ENCODE results near the gene FOXP4. TPM values are rescaled to one million over a fixed set of nuclear protein-coding genes. Genes with fewer than 3 reads are reported as not detected.

FOXP4 gene
- polyA plus RNA-seq, 1 experiment: 1.9 TPM

DNA sequence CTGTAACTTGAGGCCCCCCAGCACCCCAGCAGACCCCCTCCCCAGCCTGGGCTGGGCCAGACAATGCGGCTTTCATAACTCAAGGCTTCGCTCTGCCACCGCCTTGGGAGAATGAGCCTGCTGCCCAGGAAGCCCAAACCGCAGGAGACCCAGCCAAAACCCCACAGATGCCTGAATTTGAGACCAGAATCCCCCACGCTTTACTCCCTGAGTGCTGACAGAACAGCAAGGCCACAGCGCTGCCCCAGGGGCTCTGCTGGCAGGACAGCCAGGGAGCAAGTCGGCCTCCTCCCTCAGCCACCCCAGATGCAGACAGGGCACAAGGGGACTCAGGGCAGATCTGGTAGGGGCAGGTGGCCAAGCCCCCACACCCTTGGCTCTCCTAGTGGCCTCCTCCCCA is 94.2 kb downstream of the FOXP4 start:
- H3K9me3 ChIP-seq (ENCODE audit: control insufficient read depth, insufficient read depth, low read length): no peaks in the 10 kb centered on the region; the same call in 1 of the 2 replicates
- TF ChIP-seq CTCF (IDR thresholded peaks at IDR 0.05; ENCODE audit: low read depth, low read length): no peak
- CTCF ChIA-PET: no interaction called here
- POLR2A ChIA-PET: no interaction called here
- DNase-seq (ENCODE audit: low read depth, low spot score): no peak
- H3K27me3 ChIP-seq (ENCODE audit: control insufficient read depth, insufficient read depth, low read length): peaks cover 84% of the 10 kb centered on the region
- no peak overlapping the region for H3K4me3 ChIP-seq (ENCODE audit: low read depth, low read length)
- no peak overlapping the region for H3K27ac ChIP-seq (ENCODE audit: low read depth, low read length)

- peaks cover 90% of the 10 kb centered on the region for H3K27me3 ChIP-seq (ENCODE audit: control insufficient read depth, insufficient read depth, low read length)
Observed at GRCh38 chr6:41641352-41641925, 95.3 kb downstream of the FOXP4 start.

DNA sequence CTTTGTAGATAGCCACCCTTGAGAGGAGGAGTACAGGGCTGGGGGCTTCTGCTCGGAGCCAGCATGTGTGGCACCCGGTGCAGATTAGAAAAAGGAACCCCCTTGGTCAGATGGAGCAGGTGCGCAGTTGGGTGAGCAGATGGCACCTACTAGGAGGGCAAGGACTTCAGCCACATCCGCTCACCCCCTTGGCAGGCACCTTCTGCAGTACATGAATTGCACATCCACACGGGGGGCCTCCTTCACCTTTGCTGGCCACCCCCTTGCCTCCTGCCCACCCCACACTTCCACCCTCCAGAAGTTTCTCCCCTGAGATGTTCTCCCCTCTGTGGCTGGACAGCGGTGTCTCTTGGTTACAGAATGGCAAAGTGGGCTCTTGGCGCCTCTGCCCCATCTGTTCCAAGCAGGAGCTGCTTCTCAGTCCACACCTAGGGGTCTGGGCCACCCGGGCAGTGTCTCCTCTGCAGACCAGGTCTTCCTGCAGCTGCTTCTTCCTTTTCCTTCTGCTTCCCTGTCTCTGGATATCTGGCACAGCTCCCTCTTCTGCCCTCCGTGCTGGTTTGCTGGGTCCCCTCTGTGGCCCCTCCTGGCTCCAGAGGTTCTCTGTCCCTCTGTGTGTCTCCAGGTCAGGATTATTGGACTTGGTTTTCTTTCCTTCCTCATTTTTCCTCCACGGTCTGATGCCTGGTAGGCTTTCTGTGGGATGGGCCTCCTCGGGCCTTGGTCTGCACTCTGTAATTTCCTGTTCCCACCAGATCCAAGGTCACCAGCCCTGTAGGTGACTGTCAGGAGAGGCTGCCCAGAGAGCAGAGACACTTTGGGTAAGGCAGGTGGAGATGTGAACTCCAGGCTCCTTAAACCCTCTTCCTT is 96.1 kb downstream of the FOXP4 start:
- H3K27me3 ChIP-seq (ENCODE audit: control insufficient read depth, insufficient read depth, low read length): peaks cover 83% of the 10 kb centered on the region
- no peaks in the 10 kb centered on the region; the same call in 1 of the 2 replicates for H3K9me3 ChIP-seq (ENCODE audit: control insufficient read depth, insufficient read depth, low read length)
- no peak for DNase-seq (ENCODE audit: low read depth, low spot score)
- H3K27ac ChIP-seq (ENCODE audit: low read depth, low read length): no peak overlapping the region
- ChIA-PET POLR2A (no interaction called here), CTCF (no interaction called here)
- H3K4me3 ChIP-seq (ENCODE audit: low read depth, low read length): no peak overlapping the region
- TF ChIP-seq CTCF (IDR thresholded peaks at IDR 0.05; ENCODE audit: low read depth, low read length): no peak

More at GRCh38 chr6:41641352-41641925, 95.3 kb downstream of the FOXP4 start:
- no peak for DNase-seq (ENCODE audit: low read depth, low spot score)
- POLR2A ChIA-PET: no interaction called here
- TF ChIP-seq CTCF (IDR thresholded peaks at IDR 0.05; ENCODE audit: low read depth, low read length): no peak
- H3K4me3 ChIP-seq (ENCODE audit: low read depth, low read length): no peak overlapping the region
- CTCF ChIA-PET: no interaction called here
- H3K27ac ChIP-seq (ENCODE audit: low read depth, low read length): no peak overlapping the region
- no peaks in the 10 kb centered on the region; the same call in 1 of the 2 replicates for H3K9me3 ChIP-seq (ENCODE audit: control insufficient read depth, insufficient read depth, low read length)

GRCh38 chr6:41642960-41643898 is 97.0 kb downstream of the FOXP4 start:
- DNase-seq (ENCODE audit: low read depth, low spot score): no peak
- H3K27me3 ChIP-seq (ENCODE audit: control insufficient read depth, insufficient read depth, low read length): peaks cover 78% of the 10 kb centered on the region
- no peak overlapping the region for H3K27ac ChIP-seq (ENCODE audit: low read depth, low read length)
- H3K4me3 ChIP-seq (ENCODE audit: low read depth, low read length): no peak overlapping the region
- ChIA-PET CTCF (no interaction called here), POLR2A (no interaction called here)
- H3K9me3 ChIP-seq (ENCODE audit: control insufficient read depth, insufficient read depth, low read length): no peaks in the 10 kb centered on the region; the same call in 1 of the 2 replicates
- no peak for TF ChIP-seq CTCF (IDR thresholded peaks at IDR 0.05; ENCODE audit: low read depth, low read length)
